ENCODE data around the gene PLCH1.

PLCH1 gene

DNA sequence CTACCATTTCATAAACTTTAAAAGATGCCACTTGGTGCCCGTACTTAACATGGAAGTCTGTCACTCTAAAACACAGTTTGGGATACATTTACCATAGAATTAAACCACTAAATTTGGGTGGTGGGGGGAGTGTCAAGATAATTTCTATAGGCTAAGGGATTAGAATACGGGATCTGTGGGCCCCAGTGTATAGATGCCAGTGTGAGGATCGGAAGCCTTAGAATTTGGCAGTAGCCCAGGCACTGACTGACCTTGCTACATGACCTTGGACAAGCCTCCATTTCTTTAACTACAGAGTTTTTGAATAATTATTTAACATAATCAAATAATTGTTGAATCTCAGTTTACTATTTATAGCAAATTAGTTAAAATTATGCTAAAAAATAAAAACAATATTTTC, 375.1 kb downstream of the PLCH1 start:
- DNase-seq, result no peak

DNA sequence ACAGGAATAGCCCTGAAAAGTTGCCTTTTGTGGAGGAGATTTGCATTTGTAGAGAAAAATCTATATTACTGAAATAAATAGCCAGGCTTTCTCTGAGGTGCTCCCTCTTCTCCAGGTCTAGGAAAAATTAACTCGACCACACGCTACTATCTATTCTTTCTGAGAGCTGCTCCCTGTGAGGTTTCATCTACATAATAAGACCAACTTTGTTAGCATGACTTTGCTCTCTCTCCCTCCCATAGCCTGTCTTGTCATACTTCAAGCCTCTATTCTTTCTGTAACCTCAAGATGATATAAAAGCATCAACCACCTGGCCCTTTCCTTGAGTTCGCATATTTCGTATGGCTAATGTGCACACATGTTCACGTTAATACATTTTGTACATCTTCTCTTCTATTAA, 375.6 kb downstream of the PLCH1 start:
- DNase-seq, result no peak

DNA sequence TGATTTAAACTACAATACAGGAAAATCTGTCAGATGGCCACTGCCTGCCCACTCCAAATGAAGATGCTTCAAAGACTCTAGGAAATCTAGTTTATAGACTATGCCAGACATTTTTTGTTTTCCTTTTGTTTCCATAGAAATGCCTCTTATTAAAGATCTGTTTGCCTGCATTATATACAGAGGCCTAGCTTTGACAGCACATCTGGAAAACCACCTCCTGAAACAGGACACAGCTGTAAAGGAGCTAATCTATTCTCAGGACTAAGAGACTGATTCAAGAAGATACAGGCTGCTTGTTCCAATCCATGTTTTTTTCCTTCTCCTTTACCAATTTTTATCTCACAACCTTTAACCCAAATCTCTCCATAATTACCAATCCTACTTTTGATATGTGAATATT, 376.1 kb downstream of the PLCH1 start:
- DNase-seq, result no peak

DNA sequence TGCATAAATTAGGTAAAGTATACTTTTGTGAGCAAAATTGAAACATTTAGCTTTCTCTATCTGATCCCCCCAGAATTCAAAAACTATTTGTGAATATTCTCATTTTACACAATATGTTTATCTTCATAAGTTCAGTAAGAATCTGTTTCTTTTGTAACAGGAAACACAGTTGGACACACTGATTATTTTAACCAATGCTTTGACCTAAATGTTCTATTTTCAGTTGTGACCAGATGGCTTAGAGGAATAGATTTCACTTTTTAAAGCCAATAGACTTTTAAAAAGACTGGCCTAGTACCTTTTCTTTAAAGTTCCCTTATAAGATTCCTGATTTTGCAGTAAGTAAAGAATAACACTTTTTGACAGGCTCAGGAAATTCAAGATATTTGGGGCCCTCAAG, 377.4 kb downstream of the PLCH1 start:
- DNase-seq, result no peak

DNA sequence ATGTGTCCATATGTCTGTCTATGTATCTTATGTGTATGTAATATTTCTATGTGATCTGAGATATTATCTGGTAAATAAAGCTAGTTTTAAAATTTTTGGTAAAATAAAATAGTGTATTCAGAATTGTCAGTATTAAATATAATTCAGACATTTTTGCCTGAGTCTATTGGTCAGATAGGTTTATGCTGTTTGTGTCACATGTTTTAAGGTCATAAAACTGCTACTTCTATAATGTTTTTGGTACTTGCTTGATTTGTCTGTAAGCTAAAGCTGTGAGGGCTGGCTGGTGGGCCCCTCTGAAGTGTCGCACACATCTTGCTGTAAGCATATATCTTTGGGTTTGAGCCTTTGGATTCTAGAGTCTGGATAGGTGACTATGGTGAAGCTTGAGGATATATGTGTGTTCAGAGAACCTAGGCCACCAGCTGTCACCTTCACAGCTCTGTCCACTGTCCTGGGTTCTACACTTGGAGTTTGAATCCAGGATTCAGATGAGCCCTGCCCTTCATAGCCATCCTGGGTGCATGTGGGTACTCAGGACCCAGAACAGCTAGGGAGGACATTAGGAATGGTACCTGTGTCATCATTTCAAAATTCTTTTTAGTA, 379.6 kb downstream of the PLCH1 start:
- no peak for DNase-seq

DNA sequence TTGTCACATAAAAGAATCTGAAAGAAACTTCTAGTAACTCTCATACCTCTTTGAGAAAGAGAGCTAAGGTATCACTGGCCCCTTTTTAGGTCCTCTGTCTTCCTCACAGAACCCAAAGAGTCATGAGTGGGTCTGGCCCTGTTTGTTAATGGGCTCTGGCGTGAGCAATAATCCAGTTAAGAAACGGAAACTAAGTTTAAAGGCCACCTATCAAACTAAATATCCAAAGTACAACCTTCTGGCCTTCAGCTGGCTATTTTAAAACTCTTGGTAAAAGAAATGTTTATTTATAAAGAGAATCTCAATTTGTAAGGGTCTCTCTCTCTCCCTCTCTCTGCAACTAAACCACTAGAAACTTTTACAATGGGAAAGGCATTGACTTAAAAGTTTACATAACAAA, 380.4 kb downstream of the PLCH1 start:
- DNase-seq, result no peak

DNA sequence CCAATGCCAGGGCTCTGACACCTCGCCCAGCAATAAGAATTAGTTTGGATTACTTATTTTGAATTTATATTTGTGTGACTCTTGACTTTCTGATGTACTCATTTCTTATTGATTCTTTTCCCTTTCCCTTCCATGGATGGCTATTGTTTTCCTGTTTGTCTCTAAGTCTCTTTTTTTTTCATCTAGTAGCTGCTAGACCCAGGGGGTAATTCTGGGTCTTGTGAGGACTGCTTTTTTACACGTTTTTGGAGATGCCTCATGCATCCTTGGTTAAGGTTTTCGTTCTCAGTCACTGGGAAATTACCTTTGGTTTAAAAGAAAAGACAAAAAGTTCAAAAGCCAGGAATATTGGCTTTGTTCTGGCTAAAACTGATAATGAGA, 381.2 kb downstream of the PLCH1 start:
- DNase-seq, result no peak

DNA sequence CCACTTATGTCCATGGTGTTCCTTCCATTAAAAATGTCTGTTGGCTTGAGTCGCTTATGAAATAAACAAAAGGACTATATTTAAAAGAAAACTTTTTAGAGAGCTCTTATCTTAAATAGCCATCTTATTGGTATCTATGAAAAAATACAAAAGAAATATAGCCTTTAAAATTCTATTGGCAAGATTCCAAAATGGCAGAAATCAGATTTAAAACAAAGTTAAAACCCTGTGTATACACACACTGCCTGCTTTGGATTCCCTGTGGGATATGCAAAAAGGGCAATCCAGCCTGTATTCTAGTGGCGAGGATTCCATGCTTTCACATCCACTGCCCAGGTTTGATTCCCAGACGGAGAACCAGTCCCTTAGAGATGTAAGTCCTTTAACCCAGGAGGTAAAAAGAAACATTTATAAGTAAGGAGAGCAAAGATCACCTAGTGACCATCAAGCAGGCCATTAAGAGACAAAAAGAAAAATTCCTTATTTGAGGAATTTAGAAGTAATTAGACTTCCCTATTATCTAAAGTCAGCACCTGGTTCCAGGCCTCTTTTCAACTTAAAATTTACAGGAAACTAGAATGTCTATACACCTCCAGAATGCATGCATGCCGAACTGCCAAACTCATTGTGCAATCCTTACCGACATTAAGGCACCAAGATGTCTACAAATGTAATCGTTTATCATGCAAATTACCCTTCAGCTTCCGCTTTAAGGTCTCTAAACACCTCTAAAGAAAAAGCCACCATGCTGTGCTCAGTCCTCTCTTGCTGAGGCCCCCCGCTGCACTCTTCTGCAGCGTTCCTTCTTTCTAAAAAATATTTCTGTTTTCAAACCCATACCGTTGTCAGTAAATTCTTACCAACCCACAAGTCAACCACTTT, 381.8 kb downstream of the PLCH1 start:
- DNase-seq, result no peak

DNA sequence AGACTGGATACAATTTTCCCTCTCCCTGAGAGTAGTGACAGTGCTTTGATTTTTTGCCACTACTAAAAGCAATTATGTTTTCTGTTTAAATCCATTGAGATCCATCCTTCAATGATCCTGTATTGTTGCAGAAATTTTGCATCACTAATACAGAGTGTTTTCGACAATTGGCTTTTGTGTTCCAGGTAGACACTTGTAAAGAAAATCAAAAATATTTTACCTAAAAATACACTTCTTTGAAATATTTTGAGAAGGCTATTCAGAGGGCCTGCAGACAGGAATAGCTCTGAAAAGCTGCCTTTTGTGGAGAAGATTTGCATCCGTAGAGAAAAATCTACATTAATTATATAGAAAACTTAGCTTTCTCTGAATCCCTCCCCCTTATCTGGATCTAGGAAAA, 384.6 kb downstream of the PLCH1 start:
- no peak for DNase-seq

DNA sequence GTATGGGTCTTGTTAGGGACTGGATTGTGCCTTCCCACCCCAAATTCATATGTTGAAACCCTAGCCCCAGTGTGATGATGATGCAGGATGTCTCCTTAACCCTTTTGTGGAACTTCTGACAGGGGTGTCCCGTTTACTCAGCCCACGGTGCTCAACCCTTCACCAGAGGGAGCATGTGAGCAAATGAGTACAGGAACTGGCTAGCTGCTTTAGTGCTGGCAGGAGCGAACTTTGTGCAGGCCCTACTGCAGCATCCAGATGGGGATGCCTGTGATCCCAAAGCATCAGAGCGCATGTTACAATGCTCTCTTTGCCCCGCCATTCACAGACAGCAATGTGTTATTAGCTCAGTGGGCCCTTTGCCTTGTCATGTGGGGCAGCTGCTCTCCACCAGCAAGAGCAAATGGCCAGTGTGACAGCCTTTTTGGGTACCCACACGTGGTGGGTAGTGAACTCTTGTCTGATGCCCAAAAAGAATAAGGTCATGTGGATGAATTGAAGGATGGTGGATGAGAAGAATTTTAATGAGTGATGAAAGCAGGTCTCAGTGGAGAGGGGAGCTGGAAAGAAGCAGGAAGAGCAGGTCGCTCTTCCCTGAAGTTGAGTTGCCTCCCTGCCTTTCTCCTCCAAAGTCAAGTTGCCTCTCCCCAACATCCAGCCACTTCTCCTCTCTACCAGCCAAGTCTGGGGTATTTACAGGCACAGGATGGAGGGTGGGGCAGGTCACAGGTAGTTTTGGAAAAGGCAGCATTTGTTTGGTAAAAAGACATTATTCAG, 388.1 kb downstream of the PLCH1 start:
- DNase-seq, result no peak

DNA sequence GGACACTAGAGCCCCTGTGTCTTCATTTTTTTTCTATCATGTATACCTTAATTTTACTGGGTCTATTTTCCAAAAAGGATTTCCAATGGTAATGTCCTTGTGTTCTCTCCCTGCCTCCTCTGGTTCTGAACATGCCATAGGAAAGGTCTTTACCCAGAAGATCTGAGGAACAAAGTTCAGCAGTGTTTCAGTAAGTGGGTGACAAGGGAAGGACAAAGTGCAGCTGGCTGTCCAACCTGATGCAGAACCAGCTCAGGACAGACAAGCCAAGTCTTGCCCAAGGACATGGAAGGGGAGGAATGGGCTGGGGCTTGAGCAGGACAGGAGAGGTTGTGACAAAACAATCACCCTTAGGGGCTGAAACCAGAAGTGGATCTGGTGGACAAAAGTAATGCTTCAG, 390.2 kb downstream of the PLCH1 start:
- no peak for DNase-seq

DNA sequence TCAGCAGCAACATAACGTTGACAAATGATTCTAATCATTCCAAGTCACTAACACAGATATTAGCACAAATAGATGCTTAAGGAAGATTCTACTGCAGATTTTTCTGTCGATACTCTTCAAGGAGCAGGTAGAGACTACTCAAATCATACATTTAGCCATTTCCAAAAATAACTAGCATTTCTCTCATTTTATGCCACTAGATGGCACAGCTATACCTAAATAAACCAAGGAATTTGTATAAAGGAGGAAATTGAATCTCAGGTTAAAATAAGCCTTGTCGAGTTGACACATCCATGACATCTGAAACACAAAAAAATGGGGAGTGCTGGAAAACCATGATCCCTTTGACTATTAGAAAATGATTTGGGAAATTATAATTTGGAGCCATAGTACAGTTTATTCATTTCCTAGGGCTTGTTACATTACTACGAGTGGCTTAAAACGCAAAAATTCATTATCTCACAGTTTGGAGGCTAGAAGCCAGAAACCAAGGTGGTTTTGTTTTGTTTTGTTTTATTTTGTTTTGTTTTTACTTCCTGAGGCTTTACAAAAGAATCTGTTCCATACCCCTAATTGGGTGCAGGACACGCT, 391.9 kb downstream of the PLCH1 start:
- no peak for DNase-seq

DNA sequence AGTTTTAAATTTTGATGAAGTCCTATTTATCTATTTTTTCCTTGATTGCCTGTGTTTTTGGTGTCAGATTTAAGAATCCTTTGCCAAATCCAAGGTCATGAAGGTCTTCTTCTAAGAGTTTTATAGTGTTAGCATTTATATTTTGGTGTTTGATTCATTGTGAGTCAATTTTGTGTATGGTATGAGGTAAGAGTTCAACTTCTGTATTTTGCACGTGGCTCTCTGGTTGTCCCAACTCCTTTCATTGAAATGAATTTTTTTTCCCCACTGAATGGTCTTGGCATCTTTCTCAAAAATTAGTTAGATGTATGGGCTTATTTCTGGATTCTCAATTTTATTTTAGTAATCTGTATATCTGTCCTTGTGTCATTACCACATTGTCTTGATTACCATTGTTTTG, 394.3 kb downstream of the PLCH1 start:
- no peak for DNase-seq

DNA sequence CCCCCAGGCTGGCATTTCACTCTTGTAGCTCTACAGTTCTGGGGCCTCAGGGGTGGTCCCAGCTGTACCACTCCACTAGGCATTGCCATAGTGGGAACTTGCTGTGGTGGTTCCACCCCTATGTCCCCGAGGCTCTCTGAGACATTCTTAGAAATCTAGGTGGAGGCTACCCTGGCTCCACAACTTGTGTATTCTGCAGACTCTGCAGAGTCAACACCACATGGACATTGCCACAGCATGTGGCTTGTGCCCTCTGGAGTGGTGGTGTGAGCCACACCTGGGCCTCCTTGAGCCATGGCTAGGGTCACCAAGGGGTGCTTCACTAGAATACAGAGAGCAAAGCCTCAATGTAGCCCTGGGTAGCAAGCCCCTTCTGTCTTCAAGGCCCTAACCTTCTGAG, 397.0 kb downstream of the PLCH1 start:
- no peak for DNase-seq

DNA sequence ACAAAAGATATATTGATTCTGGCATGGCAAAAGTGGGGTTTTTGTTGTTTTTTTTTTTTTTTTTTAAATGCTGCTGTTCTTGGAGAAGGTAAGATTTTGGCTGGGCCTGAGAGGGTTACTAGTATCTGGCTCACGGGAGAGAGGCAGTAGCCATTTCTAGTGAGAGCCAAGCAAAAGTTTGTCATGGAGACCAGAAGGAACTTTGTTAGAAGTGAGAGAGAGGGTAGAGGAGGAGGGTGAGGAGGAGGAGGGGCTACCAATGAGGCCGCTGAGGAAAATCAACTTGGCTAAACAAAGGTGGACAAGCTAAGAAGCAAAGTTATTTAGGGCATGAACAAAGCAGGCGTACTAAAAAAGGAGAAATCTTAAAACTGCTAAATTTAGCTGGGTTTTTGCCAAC, 402.5 kb downstream of the PLCH1 start:
- DNase-seq, result no peak

DNA sequence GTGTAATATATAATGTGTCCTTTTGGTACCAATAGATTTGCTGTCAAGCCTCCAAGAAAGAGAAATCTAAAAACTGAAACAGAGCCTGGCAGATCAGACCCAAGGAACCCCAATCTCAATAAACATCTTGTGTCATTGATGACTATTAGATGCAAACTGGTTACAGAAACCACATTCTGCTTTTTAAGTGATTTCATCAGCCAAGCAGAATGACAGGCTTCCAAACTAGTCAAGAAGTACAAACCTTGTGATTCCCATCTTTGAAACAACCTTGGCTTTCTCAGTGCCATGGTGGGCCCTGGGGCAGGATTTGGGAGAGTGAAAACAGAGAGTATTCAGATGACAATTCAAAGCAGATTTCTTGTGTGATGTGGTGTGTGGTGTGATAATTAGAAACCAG, 405.8 kb downstream of the PLCH1 start:
- no peak for DNase-seq

DNA sequence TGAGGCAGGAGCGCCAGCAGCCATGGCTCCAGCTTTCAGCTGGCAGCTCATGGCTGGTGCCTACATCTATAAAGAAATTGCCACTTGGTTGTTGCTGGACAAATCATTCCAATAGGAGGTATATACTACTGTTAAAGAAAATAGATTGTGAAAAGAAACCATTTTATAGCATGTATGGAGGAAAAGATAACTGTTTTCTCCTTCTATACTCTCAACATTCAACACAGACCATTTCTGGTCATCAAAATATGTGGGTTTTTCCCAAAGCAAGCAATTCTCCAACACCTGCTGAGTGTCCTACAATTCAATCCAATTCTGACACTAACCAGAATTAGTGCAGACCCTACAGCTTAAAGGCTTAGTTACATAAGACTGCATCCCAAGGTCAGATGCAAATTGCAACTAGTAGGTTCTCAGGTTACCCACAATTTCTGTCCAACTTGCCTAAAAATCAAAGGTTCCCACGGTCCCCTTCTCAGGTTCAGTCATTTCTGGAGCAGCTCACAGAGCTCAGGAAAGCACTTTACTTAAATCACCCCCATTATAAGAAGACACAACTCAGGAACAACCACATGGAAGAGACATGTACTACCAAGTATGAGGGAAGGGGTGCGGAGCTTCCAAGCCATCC, 409.0 kb downstream of the PLCH1 start:
- DNase-seq, result no peak

DNA sequence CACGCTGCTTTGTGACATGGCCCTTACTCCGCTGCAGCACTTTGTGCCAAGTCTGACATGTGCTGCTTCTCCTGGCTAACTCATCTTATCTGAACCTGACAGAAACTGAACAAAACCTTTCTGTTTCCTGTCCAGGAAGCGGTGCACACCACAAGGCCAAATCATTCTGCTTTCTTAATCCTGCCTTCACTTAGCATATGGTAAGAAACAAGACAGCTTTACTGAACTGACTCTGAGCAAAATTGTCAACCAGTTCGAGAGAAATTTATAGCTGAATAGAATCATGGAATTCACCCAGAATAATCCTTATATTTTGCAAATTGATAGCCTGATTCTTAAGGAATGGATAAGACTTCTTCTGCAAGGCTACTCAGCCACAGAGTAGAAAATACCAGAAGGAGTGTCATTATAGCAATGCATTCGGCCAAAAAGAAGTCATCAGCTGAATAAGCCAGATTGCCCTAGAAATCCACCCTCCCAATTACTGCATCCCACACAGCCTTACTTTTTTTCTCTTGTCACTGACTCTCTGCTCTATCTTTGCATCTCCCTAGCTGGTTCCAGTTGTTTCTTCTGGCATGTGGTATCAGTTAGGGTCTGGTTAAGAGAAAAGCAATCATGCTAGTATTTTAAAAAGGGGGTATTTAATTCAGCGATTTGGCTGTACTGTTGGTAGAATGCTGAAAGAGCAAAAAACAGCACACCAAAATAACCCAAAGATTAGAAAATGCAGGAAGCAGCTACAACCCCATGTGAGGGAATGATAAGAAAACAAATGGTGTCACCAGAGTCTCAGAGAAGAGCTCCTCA, 409.8 kb downstream of the PLCH1 start:
- no peak for DNase-seq

DNA sequence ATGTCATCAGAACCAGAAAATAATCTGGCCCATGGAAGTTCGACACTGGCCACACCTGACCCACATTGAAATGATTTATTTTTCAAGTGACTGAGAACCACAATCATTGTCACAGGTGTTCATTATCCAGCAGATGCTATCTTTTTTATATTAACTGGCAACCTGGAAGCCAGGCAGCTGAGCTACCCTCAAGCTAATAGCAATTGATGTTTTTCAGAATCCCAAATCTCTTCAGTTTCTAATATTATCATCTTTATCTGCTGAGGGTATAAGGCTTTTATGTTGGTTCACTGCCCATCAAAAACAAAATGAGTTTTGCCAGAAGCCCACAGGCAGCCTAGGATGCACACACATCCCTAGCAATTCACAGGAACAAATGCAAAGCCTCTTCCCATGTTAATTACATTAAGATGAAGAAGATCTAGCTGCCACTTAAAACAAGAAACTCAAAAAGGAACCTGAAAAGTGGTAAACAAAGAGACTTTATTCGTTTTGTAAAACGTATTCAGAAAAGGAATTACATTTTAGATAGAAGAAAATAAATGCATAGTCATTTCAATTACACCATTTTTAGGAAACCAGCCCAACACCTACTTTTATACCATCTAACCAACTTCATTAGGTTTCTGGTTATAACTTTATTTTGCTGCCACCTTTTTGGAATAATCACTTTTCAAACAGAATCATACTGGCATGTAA, 410.5 kb downstream of the PLCH1 start:
- no peak for DNase-seq

DNA sequence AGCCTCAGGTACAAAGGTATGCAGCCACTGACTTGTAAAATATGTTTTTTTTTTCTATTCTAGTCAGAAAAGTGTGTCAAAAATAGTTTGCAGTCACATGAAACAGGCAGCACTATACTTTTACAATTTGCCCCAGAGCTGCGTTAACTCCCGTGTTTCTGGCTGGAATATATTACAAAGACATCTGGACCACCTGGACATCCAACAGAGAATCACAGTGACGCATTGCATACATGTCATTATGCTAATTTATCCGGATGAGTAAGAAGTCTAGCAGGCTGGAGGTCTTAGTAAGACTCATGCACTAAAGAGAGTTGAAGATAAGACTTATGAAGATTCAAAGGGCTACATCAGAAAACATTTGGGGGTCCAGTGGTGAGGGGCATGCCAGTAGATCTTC, 412.2 kb downstream of the PLCH1 start:
- no peak for DNase-seq

DNA sequence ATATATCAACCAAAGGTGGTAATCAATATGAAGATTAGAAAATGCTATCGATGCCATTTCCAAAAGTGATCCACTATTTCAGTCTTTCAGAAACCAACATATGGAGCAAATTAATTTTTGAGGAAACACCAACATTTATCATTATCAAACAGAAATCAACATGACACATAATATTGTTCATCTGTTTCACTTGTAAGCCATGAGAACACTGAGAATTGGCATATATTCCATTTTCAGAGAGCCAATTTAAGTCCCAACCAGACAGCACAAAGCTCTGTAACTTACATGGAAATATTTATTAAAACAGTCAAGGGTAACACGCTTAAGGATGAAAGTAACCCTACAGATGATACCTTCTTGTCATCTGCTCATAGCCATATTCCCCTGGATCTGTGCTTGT, 413.8 kb downstream of the PLCH1 start:
- DNase-seq, result no peak

DNA sequence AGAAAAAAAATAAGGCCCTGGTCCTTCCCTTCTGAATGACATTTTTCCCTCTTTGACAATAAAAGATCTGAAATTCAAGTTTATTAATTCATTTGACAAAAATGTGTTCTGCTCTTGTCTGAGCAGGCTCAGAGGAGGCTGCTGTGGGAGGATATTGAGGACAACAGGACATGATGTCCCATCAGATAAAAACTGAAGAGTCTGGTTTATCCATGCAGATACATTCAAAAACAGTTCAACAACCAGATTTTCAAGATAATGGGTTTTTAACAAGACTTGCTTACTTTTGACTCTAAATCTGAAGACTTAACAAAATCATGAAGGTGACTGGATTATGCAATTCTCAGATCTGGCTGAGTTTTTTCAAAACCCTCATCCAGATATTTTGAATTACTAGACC, 414.5 kb downstream of the PLCH1 start:
- no peak for DNase-seq

All from activated CD4-positive, alpha-beta T cell treated with anti-CD3 and anti-CD28 coated beads for 4 hours (primary cell).